Activated T-helper 1 cell treated with Interleukin-2 at 50 U/mL for 16 hours (primary cell): Measurements from ENCODE around the gene TMEM247.

Experiments
- DNase-seq: peaks from one replicate; pipeline ENCODE4 v3.0.0-alpha.2; 2020; ENCODE audit warnings: low read depth

TMEM247 gene

DNA sequence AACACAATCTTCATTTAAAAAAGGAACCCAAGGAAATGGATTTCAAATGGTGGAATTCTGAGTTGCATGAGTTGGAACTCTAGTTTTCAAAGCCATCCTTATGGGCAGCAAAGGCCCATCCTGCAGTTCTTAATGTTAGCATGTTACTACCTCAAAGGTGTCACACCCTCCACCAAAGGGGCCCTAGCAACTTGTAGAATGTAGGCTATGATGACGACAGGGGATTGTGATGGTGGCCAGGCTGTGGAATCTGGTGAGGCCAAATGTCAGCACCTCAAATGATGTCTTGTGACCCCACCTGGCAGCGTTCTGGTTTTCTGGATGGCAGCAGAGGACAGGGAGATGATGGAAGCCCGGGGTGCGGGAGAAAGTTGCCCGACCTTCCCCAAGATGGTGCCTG lies at the start of gene TMEM247:
Gene TMEM247, plus strand, starts transcription at position 301 of the 400 bp plus-strand sequence.
- no peak for DNase-seq

DNA sequence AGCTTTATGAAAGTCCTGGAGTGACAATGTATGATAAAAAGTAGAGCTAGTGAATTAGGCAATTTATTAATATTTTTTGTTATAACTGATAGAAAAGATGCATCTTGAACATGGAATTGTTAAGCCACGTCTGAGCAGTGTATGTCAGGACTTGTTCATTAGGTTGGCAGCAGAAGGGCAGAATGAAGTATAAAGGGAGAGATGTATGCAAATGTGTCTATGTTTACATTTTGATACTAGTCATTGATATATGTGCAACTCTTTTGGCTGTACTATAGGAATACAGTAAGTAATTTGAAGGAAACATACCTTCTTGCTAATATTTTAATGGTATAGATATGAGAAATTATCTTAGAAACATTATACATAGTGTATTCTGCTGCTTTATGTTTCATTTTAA lies 49.0 kb upstream of the TMEM247 start:
- DNase-seq = no peak

DNA sequence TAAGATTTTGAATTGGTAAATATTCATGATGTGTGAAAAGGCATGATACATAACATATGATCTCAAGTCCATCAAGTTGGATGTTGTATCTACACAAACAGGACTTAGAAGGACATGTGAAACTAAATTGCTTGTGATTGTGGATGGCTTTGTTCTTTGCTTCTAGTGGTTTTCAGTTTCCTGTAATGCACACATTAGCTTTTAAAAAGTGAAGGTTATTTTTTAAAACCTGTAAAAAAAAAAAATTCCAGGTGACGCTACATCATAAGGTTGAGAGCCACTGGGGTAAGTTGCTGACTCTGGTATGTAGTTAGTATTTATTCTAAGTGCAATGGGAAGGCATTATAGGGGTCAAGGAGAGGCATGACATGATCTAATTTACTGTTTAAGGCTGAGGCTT lies 48.4 kb upstream of the TMEM247 start:
- no peak for DNase-seq

DNA sequence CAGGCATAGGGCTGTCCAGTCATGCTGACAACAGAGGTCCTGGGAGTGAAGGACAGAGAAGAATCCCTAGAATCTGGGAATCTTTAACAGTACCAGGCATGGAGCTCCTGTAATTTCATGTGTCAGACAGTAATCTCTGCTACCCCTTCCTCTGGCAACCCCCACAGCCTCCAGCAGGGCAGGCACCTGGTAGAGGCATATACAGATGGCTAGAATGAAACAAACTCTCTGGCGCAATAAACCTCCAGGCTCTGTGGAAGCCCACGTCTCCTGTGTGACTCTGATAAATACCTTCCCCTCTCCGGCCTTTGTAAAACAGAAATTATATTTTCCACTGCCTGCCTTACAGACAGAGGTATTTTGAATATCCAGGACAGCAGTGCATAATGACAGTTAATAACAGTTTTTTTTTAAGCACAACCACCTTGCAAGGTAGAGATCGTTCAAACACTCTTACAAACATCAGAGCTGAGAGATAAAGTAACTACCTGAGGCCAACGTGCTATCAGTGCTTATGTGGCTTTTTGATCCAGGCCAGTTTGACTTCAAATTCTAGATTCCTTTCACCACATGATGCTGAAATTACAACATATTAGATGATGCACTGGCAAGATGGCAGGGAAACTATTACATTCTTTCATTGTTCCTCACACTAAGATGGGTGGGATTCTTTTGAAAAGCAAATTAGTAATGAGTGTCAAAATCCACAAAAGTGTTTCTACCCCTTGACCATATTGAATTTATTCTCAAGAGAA lies 47.7 kb upstream of the TMEM247 start:
- no peak for DNase-seq

DNA sequence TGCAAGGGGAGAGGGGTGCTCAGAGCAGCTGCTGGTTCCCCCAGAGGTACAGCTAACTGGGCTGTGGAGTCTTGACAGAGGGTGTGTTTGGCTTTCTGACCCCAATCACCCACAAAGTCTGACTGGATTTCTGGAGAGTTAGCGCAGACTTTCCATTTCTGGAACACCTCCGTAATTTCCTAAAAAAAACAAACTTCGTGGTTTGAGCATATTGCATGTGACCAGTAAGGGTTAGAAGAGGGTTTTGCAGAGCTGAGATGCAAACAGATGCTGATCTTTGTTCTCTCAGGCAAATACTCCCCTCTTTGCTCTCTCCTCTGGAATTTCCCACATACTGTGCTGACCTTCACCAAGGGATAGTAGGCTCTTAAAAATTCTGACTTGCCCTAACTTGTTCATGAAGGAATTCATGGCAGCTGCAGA lies 44.5 kb upstream of the TMEM247 start:
- DNase-seq = no peak

DNA sequence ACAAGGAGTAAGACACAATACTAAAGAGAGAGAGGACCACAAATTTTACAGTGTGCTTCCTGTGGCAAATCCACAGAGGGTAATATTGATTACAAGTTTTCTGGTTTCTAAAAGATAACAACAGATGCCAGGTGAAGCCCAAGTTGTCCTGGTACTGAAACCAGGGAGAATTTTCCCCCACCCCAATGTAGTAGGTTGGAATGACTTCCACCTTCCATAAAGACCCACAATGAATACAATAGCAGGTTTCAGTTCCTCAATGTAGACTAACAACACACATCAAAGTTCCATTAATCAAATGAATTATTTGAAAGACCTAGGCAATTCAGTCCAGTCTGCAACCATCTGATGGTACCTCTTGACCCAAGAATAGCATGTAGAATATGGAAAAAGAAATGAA lies 44.0 kb upstream of the TMEM247 start:
- DNase-seq = no peak

DNA sequence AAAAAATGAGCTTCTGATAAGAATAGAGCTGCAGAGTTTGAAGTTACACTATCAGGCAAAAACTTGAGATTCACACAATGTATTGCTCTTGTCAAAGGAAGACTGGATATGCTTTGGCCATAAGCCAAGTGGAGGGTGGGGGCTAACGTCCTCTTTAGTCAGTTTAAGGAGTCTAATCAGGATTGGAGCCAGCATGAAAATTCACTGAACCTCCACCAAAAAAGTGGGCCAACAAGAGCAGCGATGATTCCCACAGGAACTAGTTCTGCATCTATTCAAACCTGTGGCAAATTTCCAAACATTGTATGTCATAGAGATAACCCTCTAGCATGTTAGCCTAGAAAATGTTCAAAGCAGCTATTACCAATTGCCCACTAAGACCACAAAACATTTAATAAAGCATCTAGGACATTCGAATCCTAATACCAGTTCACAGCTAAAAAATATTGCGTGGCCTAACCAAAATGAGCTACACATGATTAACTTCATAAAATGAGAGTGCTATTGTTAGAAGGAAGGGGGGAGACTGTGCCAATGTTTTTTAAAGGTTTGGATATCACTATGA lies 43.5 kb upstream of the TMEM247 start:
- no peak for DNase-seq

DNA sequence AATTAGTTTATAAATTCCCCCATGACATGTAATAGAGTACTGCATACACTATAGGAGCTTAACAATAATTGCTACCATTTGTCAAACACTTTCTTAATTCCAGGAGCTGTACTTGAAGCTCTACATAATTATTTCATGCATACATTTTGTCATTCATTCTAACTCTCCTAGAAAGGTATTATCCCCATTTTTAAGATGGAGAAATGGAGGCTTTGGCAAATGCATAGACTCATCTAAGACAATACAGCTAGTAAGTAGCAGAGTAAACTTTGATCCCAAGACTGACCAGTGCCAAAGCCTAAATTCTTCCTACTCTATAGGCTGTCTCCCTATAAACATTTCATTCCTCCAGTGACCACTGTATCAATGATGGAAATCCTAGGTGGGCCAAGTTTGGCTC lies 42.6 kb upstream of the TMEM247 start:
- DNase-seq = no peak

DNA sequence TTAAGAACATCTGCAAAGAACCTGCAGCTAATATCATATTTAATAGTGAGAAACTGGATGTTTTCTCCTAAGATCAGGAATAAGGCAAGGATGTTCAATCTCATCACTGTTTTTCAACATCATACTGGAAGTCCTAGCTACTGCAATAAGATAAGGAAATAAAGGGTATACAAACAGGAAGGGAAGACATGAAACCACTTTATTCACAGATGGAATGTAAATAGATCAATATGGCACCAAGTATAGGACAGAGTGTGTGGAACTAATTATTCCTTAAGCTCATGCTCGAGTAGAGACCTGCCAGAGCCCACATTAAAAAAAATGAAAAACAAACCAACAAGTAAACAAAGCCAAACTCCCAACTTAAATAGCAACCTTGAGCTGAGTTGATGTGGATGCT lies 41.3 kb upstream of the TMEM247 start:
- DNase-seq = no peak

DNA sequence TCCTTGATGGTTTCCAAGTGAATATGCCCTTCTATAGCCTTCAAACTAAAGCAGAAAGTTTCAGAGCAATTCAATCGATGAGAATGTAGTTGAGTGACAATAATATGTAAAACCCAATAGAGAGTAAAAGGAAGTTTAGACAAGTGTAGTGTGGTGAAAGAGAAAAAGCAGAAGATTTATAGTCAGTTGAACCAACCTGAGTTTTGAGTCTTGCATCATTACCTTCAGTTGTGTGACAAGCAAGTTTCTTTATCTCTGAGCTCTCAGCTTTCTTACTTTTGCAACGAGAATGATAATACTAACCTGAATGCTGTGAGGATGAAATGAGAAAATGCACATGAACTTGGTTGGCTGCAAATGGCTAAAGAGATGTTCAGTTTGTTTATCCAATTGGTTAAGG lies 40.6 kb upstream of the TMEM247 start:
- DNase-seq = no peak

DNA sequence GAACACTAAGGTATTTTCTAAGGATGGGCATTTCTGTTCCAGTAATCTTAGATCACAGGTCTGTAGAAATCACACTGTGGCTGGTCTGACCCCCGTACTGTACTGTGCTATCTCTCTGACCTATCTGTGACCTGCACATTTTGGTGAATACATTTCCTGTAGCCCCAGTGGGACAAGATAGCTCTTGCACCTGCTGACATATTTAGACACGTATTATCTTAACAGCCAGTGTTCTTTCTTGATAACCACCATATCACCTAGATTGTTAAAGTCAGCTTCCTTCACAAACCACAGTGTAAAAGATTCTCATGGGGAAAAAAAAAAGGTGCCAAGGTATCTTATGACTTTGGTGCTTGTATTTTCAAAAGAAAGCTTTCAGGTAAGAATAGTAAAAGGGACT lies 39.8 kb upstream of the TMEM247 start:
- no peak for DNase-seq

DNA sequence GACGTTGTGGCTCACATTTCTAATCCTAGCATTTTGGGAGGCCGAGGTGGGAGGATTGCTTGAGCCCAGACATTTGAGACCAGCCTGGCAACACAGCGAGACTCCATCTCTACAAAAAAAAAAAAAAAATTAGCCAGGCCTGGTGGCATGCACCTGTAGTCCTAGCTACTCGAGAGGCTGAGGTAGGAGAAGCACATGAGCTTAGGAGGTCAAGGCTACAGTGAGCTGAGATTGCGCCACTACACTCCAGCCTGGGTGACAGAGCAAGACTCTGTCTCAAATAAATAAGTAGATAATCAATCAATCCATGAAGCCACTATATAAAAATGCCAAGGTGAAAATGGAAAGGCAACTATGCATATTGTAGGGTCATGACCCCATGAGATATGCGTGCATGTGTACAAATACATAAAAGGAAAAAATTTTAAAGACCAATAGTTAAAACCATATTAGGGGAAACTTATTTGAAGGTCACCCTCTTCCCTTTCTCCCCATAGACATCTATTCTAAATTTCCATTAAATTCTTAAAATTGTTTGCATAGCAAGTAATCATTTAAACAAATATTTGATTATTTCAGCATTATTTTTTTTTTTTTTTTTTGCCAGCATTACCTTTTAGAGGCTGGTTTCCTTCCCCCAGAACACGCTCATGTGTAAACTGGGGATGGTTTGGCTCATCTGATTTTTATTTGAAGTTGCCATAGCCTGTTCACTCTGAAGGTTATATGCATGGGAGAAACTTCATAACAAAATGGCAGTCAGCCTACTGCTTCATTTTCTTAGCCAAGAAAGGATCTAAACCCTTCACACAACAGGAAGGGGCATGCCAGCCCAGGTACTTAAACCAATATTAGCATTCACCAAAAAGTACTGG lies 37.3 kb upstream of the TMEM247 start:
- no peak for DNase-seq

DNA sequence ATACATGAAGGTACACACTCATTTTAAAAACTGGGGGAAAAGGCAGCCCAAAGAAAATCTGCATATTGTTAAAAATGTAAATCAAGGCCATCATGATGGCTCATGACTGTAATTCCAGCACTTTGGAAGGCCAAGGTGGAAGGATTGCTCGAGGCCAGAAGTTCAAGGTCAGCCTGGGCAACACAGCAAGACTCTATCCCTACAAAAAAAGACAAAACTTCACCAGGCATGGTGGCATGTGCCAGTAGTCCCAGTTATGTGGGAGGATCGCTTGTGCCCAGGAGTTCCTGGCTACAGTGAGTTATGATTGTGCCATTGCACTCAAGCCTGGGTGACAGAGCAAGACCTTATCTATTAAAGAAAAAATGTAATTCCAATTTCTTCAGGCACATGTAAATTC lies 34.6 kb upstream of the TMEM247 start:
- no peak for DNase-seq

DNA sequence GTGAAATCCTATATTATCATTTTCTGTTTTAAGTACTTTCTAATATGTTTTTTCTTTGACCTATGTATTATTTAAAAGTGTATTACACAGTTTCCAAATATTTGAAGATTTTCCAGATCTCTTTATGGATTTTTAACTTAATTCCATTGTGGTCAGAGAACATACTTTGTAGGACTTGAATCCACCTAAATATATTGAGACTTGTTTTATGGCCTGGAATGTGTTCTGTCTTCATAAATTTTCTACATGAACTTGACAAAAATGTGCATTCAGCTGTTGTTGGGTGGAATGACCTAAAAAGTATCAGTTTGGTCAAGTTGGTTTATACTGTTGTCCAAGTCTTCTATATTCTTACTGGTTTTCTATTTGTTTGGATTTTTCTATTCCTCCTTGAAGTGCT lies 33.8 kb upstream of the TMEM247 start:
- no peak for DNase-seq

DNA sequence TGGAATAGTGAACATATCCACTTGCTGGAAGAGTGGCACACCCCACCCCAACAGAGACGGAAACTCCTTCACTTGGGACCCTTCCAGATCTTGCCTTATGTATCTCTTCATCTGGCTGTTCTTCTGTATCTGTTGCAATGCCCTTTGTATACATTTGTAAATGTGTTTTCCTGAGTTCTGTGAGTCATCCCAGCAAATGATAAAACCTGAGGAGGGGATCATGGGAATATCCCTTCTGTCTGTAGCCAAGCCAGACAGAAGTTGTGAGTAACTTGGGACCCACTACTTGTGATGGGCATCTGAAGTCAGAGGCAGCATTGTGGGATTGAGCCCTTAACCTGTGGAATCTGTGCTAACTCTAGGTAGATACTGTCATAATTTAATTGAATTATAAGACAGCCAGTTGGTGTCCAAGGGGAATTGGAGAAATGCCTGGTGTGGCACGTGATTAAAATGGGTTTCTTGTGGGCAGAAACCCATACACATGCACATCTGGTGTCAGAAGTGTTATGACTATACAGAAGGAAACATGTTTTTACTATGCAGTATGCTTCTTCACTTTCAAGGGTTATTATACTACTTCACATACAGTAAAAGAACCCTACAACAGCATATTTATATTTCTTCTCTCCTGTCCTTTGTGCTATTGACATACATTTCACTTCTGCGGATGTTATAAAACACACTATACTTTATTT lies 32.3 kb upstream of the TMEM247 start:
- no peak for DNase-seq

DNA sequence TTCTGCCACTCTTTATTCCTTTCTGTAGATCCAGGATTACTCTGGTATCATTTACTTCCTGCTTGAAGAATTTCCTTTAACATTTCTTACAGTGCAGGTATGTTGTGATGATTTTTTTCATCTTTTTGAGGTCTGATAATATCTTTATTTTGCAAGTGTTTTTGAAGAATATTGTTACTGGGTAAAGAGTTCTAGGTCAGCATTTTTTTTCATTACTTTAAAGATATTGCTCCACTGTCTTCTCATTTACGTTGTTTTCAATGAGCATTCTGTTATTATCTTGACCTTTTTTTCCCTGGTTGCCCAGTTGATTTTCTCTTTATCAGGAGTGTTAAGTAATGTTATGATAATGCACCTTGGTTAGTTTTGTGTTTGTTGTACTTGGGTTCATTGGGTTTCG lies 31.7 kb upstream of the TMEM247 start:
- no peak for DNase-seq

DNA sequence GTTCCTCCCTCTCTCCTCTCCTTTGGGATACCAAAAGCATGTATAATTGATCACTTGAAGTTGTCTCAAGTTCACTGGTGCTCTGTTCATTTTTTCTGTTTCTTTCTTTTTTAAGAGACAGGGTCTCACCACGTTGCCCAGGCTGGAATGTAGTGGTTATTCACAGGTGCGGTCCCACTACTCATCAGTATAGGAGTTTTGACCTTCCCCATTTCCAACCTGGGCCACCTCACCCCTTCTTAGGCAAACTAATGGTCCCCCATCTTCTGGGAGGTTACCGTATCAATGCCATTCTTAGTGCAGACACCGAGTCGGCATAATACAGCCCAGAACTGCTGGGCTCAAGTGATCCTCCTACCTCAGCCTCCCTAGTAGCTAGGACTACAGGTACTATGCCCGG lies 31.3 kb upstream of the TMEM247 start:
- DNase-seq = no peak

DNA sequence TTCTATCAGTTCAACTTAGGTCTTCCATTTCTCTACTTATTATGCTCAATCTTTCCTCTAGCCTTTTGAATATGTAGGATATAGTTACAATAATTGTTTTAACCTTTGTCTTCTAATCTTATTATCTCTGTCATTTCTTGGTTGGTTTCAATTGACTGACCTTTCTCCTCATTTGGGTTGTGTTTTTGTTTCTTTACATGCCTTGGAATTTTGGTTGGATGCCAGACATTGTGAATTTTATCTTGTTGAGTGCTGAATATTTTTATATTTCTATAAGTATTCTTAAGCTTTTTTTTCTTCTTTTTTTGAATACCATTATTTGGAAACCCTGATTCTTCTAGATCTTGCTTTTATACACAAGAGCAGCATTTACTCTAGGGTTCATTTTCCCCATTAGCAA lies 30.7 kb upstream of the TMEM247 start:
- DNase-seq = no peak

DNA sequence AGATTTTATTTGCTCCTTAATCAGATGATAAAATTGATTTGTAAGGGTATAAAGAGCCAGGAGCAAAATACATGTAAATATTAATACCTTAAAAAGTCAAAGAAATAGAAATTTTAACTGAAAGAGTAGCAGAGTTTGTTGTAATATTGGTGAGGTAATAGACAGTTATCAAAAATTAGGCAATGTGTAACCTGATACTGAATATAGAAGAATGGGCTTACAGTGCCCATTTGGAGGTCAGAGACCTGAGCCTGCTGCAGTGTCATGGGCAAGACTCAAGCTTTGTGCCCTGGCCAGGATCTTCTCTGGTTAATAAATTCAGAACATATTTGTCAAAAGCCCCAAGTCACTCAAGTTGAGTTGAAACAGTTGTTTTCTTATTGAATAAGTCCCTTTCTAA lies 29.7 kb upstream of the TMEM247 start:
- no peak for DNase-seq

DNA sequence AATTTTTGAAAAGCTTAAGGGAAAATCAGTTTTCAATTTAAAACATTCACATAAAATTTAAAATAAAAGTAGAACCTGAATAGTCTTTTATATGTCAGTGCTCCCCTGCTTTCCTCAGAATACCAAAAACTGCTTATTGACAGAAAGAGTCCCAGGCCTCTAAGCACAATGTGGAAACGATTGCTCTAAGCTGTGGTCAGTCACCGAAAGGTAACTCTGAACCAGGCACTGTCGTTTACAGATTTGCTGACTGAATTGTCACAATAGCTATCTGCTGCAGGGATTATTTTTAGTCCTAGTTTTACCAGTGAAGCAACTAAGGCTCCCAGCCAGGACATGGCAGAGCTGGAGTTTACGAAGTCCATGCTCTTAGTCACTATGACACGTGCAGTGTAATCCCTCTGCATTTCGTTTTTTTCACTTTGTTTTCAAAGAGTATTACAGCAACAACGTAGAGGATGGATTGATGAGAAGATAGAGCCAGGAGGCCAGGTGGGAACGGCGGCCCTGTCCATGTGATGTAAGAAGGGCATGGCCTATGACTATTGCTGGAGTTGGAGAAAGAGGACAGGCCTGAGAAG lies 28.1 kb upstream of the TMEM247 start:
- DNase-seq = no peak

DNA sequence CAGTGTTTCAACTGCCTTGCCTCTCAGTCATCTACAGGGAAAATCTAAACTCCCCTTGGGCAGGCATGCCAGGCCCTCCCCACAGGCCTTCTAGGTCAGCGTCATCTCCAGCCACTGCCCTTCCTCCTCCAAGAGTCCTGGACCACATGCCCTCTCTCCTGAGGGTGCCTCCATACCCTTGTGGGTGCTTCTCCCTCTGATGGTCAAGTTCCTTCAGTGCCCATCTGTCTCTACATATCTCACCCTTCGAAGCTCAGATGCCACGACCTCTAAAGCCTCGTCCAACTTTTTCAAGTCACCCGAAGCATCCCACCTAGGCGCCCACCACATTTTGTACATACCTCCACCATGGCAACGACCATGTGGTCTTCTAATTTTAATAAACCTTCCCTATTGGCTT lies 22.6 kb upstream of the TMEM247 start:
- no peak for DNase-seq
